T-helper 1 cell (primary cell): Measurements from ENCODE around the gene TESMIN.

Source experiments
- DNase-seq, 5 donors: peaks; one replicate each; pipeline ENCODE4 v3.0.0-alpha.2; 2012 to 2020
- total RNA-seq, 4 donors: gene quantifications; one replicate each; lab custom pipeline; 2026; lab: John Stamatoyannopoulos, UW

The TESMIN gene
- total RNA-seq = 2.3 to 2.8 (median 2.6) reads per million in 4 donors

DNA sequence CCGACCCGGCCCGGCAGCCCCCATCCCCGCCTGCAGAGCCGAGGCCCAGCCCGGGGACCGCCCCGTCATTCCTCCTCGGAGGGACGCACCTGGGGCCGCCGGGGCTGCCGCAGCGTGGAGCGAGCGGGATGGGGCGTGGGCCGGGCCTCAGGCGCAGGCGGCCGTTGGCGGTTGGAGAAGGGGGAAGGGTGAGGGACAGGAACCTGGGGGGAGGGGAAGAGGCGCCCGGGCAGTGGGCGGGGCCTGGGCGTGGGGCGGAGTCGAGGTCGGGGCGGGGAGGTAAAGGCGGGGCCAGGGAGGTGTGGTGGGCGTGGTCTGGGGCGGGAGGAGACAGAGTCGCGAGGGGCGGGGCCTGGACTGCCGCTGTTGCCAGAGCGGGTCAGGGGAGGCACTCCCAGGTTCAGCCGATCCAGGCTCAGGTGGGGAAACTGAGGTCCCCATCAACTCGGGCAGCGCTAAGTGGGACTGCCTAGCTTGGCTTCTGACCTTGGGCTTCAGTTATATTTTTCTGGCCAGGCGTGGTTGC lies at the start of gene TESMIN:
Gene TESMIN, minus strand, starts transcription at position 190 of the 526 bp plus-strand sequence. CDS start 860 bp downstream, outside the sequence.
- peak; percentile 87 to 94 (median 90) for DNase-seq

DNA sequence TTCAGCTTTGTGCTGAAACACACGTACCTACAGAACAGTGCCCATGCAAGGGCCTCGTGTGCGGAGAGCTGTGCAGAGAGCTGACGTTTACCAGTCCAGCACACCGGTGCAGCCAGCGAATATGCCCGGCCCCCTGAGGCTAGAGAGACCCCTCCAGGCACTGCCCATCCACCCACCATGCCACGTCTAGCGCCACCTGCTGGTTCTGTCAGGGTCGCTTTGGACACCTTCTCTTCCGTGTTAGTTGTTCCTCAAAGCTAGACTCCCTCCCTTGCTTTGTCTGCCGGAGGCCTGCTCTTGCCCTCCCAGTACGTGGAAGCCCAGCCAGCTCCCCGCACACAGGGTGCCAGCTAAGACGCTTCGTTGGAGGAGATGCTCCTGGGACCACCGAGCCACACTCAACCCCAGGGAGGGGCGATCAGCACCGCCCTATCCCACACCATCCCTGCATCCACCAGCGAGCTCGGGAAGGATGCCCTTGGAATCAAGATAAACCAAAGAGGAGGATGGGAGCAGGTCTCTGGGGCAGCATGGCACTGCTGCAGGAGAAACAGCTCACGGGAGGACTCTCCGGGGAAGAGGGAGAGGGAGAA lies 47.0 kb upstream of the TESMIN start:
- peak in 2 of 5 donors; percentile 18 to 40 for DNase-seq

DNA sequence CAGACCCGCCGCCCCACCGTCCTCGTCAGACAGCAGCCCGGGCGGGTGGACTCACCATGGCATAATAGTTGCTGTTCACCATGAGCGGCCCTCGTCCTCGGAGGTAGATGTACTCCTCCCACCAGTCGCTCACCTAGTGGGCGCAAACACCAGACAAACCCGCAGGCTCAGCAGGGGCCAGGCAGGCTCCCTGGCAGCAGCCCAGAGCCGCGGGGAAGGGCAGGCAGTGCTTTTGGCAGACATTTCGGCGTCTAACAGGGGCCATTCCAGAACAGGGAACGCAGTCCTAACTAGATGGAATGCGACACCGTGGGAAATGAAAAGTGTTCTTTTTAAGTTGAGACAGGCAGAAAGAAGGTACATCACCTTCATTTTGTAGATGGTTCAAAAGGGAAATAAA lies 45.5 kb upstream of the TESMIN start:
- no peak for DNase-seq

GRCh38 chr11:68792400-68792966 lies 41.2 kb upstream of the TESMIN start:
- DNase-seq = no peak

- no peak for DNase-seq
Measured at GRCh38 chr11:68784653-68785052, 33.3 kb upstream of the TESMIN start.

DNA sequence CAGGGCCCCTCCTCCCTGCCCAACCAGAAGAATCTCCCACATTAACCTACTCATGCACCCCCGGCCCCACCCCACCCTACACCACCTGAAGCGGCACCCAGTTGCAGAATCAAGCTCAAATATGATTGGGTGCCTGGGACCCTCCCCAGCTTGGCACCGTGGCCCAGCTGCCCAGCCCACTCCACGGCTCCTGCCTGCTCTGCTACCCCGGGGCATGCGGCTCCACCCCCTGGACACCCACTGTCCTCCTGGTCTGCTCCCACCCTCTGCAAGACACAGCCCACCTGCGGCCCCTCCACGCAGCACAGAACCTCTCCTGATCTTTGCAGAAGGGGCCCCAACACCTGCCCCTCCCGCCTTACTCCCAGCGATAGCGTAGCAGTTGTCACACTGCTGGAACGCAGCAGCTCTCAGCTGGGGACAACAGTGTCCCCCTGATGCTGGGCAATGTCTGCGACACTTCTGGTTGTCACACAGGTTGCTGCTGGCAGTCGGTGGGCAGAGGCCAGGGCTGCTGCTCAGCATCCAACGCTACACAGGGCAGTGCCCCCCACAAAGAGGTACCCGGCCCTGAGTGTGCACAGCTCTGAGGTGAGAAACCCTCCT lies 32.0 kb upstream of the TESMIN start:
- DNase-seq = no peak

DNA sequence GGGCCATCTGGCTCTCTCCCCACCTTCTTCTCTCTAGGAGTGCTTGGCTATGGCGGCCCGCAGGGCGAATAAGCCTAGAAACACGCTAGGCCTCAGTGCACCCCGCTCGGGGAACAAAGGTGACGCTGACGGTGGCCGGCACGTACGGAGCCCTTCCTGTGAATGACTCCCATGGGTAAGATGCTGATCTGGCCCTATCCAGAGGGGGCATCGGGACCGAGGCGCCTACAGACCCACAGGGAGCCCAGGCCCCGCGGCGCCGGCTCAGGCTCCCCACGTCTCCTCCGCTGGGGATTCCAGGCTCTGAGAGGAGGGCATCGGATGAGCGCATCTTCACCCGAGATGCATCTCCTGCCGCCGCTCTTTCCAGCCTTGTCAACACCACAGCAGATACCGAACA lies 31.4 kb upstream of the TESMIN start:
- DNase-seq = no peak

- no peak for DNase-seq
Measured at GRCh38 chr11:68780829-68781228, 29.5 kb upstream of the TESMIN start.

- DNase-seq = no peak
Measured at GRCh38 chr11:68778205-68778604, 26.9 kb upstream of the TESMIN start.

GRCh38 chr11:68776442-68777235 lies 25.3 kb upstream of the TESMIN start:
- no peak for DNase-seq

DNA sequence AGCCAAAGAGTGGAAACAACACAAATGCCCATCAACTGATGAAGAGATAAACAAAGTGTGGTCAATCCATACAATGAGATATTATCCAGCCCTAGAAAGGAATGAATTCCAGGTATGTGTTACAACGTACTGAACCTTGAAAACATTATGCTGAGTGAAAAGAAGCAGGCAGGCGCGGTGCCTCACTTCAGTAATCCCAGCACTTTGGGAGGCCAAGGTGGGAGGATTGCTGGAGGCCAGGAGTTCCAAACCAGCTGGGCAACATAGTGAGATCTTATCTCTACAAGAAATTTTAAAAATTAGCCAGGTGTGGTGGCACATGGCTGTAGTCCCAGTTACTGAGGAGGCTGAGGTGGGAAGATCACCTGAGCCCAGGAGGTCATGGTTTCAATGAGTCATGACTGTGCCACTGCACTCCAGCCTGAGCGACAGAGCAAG lies 24.6 kb upstream of the TESMIN start:
- DNase-seq = no peak

DNA sequence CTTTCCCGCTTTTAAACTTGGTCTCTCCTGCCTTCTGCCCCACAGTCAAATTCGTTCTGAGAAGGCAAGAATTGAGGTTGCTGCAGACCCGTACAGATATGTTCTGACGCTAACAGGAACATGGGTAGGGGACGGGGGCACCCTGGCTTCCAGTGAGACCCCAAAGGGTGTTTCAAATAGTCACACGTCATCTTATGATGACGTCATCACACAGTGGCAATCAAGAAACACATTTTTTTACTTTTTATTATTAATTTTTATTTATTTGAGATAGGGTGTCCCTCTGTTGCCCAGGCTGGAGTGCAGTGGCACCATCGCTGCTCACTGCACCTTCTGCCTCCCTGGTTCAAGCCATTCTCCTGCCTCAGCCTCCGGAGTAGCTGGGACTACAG lies 22.9 kb upstream of the TESMIN start:
- DNase-seq = no peak

GRCh38 chr11:68773521-68774193 lies 22.3 kb upstream of the TESMIN start:
- no peak for DNase-seq

GRCh38 chr11:68772936-68773335 lies 21.6 kb upstream of the TESMIN start:
- DNase-seq = no peak

GRCh38 chr11:68770781-68771180 lies 19.5 kb upstream of the TESMIN start:
- no peak for DNase-seq

DNA sequence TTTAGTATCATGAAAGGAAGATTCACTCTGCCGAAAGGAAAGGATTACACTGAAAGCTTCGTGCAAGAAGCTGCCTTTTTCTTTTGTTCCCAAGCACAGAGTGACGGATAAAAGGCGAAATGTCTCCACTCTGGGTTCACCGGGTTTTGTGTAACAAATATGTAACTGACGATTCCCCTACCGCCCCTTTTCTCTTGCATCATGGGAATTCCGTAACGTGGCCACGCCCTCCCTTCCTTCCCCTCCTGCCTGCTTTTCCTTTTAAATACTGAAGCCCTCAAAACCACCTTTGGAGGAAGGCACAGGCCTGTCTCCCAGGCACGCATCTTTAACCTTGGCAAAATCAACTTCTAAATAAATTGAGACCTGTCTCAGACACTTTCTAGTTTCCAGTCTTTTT lies 16.4 kb upstream of the TESMIN start:
- DNase-seq = no peak

DNA sequence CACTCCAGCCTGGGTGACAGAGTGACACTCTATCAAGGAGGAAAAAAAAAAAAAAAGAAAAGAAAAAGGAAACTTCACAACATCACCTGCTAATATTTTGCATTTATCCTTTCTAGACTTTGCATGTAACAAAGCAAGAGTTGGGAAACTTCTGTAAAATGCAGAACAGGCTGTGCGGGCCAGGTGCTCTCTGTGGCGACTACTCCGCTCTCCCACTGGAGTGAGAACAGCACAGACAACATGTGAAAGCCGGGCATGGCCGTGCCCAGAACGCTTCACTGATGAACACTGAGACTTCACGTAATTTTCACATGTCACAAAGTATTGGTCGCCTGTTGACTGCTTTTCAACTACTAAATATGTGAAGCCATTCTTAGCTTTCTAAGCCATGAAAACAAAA lies 15.5 kb upstream of the TESMIN start:
- no peak for DNase-seq

GRCh38 chr11:68764746-68765145 lies 13.4 kb upstream of the TESMIN start:
- no peak for DNase-seq

DNA sequence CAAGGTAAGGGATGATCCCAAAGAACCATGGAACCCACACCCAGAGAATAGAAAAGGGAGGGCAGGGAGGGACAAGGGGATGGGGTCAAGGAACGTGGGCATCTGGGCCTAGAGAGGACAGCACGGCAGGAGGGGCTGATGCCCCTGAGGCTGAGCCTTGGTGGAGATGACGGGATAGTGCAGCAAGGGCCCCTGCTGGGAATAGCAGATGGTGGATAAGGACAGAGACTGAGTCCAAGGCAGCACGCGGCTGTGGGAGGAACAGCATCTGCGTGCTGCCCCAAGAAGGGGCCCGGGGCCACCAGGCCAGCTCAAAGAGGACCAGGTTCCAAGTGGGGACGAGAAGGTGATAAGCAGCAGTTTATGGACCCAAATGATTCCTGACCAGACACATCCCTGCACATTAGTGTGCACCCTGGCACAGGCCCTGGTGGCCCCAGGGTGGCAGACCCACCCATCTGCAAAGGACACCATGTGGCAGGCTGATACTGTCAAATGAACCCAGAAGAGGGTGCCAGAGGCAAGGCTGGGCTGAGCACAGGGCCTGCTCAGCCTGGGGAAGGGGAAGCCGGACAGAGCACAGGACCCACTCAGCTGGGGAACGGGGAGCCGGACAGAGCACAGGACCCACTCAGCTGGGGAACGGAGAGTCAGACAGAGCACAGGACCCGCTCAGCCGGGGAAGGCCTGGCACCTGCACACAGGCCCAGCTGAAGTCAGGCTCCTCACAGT lies 12.8 kb upstream of the TESMIN start:
- no peak for DNase-seq

DNA sequence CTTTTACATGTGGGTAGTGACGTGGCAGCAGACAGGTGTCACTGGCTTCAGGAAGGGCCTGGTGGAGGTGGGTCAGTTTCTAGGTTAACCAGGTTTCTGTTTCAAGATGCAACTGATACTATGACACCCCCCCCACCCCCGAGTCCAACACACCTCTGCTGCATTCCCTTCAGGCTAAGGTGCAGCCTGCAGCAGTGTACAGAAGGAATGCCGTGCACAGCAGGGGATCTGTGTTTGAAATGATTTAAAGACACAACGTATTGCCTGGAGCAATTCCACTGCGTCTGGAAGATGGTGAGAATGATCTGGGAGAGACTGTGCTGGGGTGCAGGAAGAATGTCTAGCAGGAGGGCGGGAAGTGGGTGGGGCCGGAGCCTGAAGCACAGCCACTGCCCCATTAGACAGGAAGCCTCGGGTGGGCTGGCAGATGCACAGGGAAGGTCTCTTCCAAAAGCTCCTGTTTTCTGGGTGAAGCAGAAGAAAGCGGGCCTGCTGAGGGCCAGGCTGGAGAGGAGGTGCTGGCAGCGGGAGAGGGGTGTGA lies 11.9 kb upstream of the TESMIN start:
- DNase-seq = no peak

DNA sequence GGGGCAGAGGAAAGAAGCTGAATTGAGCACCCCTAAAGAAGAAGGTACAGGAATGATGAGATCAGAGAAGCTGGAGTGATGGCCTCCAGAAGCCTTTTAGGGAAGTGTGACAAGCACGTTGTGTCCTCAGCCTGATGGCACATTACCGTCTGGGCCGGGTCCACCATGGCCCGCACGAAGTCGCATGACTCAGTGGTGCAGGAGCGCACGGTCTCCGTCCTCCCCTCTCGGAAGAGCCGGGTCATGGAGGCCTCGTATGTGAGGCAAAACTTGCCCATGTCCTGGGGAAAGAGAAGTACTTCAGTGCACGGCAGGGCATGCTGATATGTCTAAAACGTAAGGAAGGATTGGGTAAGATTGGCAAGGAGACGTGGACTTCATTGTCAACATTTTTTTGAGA lies 11.2 kb upstream of the TESMIN start:
- no peak for DNase-seq

DNA sequence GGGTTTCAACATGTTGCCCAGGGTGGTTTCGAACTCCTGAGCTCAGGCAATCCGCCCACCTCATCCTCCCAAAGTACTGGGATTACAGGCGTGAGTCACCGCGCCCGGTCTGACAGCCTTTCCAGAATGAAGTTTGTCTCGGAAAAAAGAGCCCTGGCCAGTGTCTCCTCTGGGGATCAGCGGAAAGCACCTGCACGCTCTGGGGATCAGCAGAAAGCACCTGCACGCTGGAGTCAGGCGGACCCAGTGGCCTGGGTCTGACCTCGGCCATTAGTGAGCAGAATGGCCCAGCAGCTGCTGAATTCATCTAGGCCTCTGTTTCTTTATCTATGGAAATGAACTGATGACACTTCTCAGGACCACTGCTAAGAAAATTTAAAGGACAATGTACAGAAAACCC lies 10.5 kb upstream of the TESMIN start:
- no peak for DNase-seq
